ENCODE data around the gene ARHGAP27.
"Not testable (repeated sequence)": the region's sequence is repeated elsewhere in the genome, so short reads cannot be mapped to it uniquely, and the experiment has no call there.

Gene ARHGAP27

DNA sequence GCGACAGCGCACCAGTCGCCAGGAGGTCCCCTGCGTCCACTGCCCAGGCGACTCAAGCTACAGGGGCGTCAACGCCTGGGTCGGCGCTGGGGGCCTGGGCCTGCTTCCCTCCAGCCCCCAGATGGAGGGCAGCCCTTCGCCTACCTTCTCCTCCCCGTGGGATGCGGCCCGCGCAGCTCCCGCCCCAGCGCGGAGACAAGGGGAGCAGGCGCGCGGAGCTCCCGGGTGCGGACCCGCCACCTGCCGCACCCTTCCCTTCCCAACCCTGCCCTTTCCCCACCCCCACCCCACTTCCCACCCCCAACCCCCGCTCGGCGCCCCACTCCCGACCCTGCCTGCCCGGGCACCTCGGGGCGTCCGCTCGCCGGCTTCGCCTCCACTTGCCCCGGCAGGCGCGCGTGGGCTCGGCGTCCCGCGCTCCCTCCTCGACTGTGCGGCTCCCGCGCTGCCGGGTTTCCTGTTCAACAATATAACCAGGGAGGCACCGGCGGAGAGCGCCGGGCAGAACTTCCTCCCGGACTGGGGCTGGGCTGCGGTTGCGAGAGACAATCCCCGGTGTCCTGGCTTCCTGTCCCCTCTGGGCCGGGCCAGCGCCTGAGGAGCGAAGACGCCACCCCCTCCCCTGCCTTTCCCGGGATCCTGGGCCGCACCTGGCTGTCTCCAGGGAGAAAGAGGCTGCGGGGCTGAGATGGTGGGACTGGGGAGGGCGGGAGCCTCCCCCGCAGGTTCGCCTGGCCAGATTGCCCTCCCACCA lies at the start of gene ARHGAP27:
Gene ARHGAP27, minus strand, starts transcription at position 466 of the 754 bp plus-strand sequence. CDS start 2,591 bp downstream, outside the sequence.
- H3K4me1 ChIP-seq (ENCODE audit: insufficient read depth, insufficient read length) = peaks cover 20% of the 10 kb centered on the region
- DNase-seq (ENCODE audit: low read depth, low spot score) = no peak
- H3K4me3 ChIP-seq (ENCODE audit: insufficient read length, low read depth) = peak within 1 kb of the TSS; percentile 57
- H3K36me3 ChIP-seq (ENCODE audit: insufficient read depth, insufficient read length, low read length) = peaks cover 9% of the 10 kb centered on the region
- peak within 1 kb of the TSS; percentile 90 for H3K9ac ChIP-seq (ENCODE audit: insufficient read length, low read depth)
- no peak for TF ChIP-seq SUZ12 (IDR thresholded peaks at IDR 0.05; ENCODE audit: extremely low read depth, insufficient read depth, insufficient read length)
- peaks cover 59% of the 10 kb centered on the region for H3K27me3 ChIP-seq (ENCODE audit: insufficient read depth, insufficient read length)
- H3K9me3 ChIP-seq (ENCODE audit: insufficient read depth, low read length) = no peaks in the 10 kb centered on the region

- not testable (repeated sequence) for H3K9ac ChIP-seq (ENCODE audit: insufficient read length, low read depth); H3K27me3 ChIP-seq (ENCODE audit: insufficient read depth, insufficient read length); DNase-seq (ENCODE audit: low read depth, low spot score); H3K4me1 ChIP-seq (ENCODE audit: insufficient read depth, insufficient read length); H3K9me3 ChIP-seq (ENCODE audit: insufficient read depth, low read length); H3K4me3 ChIP-seq (ENCODE audit: insufficient read length, low read depth); H3K36me3 ChIP-seq (ENCODE audit: insufficient read depth, insufficient read length, low read length)
Measured at GRCh38 chr17:45482317-45482716, 49.6 kb upstream of the ARHGAP27 start.

DNA sequence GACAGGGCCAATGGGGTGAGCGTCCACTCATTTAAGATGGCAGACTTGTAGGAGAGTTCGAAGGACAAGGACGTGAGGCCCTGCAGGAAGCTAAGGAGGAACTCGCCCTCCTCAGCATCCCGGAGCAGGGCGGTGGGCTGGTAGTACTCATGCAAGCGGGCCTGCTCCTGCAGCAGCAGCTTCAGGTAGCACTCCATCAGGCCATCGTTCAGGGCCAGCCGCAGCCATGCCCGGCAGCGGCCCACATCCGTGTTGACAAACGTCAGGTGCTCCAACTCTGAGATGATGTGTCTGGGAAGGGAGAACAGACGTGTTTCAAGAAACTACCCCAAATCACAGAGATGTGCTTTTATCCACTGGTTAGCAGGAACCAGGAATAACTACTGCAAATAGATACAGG lies 42.8 kb upstream of the ARHGAP27 start:
- not testable (repeated sequence) for H3K9me3 ChIP-seq (ENCODE audit: insufficient read depth, low read length); H3K27me3 ChIP-seq (ENCODE audit: insufficient read depth, insufficient read length); H3K9ac ChIP-seq (ENCODE audit: insufficient read length, low read depth); H3K4me1 ChIP-seq (ENCODE audit: insufficient read depth, insufficient read length); H3K4me3 ChIP-seq (ENCODE audit: insufficient read length, low read depth); DNase-seq (ENCODE audit: low read depth, low spot score)
- H3K36me3 ChIP-seq (ENCODE audit: insufficient read depth, insufficient read length, low read length) = peaks cover 19% of the 10 kb centered on the region

DNA sequence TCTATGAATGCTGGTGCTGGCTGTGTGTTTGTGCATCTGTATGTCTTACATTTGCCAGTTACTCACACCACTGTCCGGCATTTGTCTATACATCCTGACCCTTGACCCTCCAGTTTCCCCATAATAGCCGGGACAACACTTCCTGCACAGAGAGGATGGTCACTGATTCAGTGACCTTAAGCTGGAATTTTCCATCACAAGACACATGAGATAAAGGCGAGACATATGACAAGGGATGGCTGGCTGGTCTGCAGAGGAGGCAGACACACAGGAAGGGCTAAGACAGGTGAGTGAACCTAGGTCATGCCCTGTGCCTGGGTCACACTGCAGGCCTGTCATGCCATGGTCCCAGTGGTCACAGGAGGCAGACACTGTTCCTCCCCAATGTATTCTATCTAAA lies 39.6 kb upstream of the ARHGAP27 start:
- not testable (repeated sequence) for H3K4me3 ChIP-seq (ENCODE audit: insufficient read length, low read depth); H3K9me3 ChIP-seq (ENCODE audit: insufficient read depth, low read length); H3K9ac ChIP-seq (ENCODE audit: insufficient read length, low read depth); DNase-seq (ENCODE audit: low read depth, low spot score); H3K27me3 ChIP-seq (ENCODE audit: insufficient read depth, insufficient read length); H3K4me1 ChIP-seq (ENCODE audit: insufficient read depth, insufficient read length)
- H3K36me3 ChIP-seq (ENCODE audit: insufficient read depth, insufficient read length, low read length) = peaks cover 18% of the 10 kb centered on the region

- DNase-seq (ENCODE audit: low read depth, low spot score); H3K4me1 ChIP-seq (ENCODE audit: insufficient read depth, insufficient read length): not testable (repeated sequence)
Measured at GRCh38 chr17:45469204-45469563, 36.5 kb upstream of the ARHGAP27 start.

DNA sequence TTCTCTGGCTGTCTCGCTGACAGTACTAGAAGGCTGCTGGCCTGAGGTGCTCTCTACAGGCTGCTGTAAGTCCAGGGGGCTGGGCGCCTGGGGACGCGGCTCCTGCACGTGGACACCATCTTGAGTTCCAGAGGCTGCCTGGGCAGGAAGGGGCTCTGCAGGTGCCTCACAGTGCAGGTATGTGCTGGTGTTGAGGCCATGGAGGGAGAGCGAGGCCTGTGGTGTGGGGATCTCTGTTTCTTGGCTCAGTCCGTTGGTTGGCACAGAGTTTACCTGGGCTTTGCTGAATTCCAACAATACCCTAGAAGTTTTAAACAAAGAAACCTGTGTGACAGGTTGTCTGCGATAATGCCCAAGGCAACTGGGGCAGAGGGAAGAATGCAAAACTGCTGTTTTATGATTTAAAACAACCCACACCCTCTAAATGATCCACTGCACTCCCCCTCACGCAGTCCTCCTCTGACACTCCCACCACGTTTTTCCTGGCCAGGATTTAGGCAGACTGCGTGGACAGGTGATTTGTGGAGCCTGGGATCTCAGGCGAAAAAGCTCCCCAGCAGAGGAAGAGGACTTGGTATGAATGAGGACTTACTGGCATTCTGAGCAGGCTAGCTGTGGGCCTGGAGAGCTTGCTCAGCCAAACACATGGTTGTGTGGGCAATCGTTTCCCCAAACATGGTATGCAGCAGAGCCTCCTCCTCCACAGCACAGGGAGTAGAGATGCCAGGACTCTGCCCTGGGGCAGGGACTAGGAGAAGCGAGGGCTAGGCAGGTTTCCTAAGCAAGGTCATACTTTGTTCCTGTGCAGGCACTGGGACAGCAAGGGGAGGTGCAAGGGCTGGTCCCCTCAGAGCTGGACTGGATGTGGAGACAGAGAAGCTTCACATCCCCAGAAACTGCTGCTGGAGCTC lies 35.9 kb upstream of the ARHGAP27 start:
- not testable (repeated sequence) for H3K4me1 ChIP-seq (ENCODE audit: insufficient read depth, insufficient read length); H3K9ac ChIP-seq (ENCODE audit: insufficient read length, low read depth); H3K9me3 ChIP-seq (ENCODE audit: insufficient read depth, low read length); DNase-seq (ENCODE audit: low read depth, low spot score); H3K27me3 ChIP-seq (ENCODE audit: insufficient read depth, insufficient read length); H3K4me3 ChIP-seq (ENCODE audit: insufficient read length, low read depth)
- H3K36me3 ChIP-seq (ENCODE audit: insufficient read depth, insufficient read length, low read length) = peaks cover 12% of the 10 kb centered on the region

More at GRCh38 chr17:45469204-45469563, 36.5 kb upstream of the ARHGAP27 start:
- not testable (repeated sequence) for H3K9ac ChIP-seq (ENCODE audit: insufficient read length, low read depth); H3K4me3 ChIP-seq (ENCODE audit: insufficient read length, low read depth); H3K9me3 ChIP-seq (ENCODE audit: insufficient read depth, low read length); H3K27me3 ChIP-seq (ENCODE audit: insufficient read depth, insufficient read length)
- peaks cover 12% of the 10 kb centered on the region for H3K36me3 ChIP-seq (ENCODE audit: insufficient read depth, insufficient read length, low read length)

DNA sequence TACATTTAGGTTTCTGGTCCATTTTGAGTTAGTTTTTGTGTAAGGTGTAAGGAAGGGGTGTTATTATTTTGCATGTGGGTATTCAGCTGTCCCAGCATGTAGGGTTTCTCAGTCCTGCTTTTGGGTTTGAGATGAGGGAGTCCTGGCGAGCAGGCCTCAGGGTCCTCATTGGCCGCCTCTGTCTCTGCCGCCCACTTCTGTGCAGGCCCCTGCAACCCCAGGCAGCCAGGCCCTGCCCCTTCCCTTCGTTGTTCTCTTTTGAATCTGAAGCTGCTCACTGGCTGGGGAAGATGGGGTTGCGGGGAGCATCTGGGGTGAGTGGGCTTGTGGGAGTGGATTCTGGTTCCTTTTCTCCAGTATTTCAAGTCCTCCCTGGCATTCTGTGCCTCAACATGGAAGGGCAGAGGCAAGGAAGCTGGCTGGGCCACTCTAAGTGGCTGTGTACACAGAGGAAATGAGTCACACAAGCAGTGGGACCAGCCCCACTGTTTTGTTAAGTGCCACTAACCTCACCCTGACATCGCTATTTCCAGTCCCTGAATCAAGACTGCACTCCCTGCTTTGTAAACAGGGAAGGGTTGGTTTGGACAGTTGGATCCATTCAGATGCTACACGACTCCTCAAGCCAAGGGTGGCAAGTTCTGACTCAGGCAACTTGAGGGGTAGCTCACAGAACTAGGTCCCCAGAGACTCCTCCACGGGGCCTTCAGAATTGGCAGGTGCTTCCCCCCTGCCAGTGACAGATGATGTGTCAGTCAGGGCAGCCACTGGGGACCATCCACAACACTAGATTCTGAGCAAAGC lies 29.1 kb upstream of the ARHGAP27 start:
- not testable (repeated sequence) for H3K27me3 ChIP-seq (ENCODE audit: insufficient read depth, insufficient read length); DNase-seq (ENCODE audit: low read depth, low spot score); H3K36me3 ChIP-seq (ENCODE audit: insufficient read depth, insufficient read length, low read length); H3K4me1 ChIP-seq (ENCODE audit: insufficient read depth, insufficient read length); H3K4me3 ChIP-seq (ENCODE audit: insufficient read length, low read depth); H3K9me3 ChIP-seq (ENCODE audit: insufficient read depth, low read length); H3K9ac ChIP-seq (ENCODE audit: insufficient read length, low read depth)

DNA sequence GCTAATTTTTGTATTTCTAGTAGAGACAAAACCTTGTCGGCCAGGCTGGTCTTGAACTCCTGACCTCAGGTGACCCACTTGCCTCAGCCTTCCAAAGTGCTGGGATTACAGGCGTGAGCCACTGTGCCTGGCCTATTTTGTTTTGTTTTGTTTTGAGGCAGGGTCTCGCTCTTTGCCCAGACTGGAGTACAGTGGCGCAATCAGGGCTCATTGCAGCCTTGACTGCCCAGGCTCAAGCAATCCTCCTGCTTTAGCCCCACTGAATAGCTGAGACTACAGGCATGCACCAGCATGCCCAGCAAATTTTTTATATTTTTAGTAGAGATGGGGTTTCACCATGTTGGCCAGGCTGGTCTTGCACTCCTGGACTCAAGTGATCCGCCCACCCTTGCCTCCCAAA lies 27.8 kb upstream of the ARHGAP27 start:
- not testable (repeated sequence) for H3K4me3 ChIP-seq (ENCODE audit: insufficient read length, low read depth); H3K27me3 ChIP-seq (ENCODE audit: insufficient read depth, insufficient read length); H3K9me3 ChIP-seq (ENCODE audit: insufficient read depth, low read length); H3K4me1 ChIP-seq (ENCODE audit: insufficient read depth, insufficient read length); DNase-seq (ENCODE audit: low read depth, low spot score); H3K9ac ChIP-seq (ENCODE audit: insufficient read length, low read depth); H3K36me3 ChIP-seq (ENCODE audit: insufficient read depth, insufficient read length, low read length)

DNA sequence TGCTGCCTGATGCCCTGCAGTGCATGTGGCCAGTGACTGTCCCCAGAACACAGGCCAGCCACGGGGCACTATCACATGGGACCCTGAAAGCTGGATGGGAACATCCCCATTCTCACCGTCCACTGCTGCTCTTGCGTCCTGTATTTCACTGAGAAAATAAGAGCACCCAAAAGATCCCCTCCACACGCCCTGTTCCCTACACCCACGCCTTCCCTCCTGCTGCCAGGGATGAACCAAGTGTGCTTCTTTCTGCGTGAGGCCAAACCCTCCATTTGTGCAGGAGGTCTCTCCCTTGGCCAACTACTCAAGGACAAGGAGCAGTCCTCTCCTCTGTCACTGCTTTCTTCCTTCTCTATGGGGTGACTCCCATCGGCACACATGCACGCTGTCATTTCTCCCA lies 21.7 kb upstream of the ARHGAP27 start:
- not testable (repeated sequence) for H3K4me3 ChIP-seq (ENCODE audit: insufficient read length, low read depth); H3K4me1 ChIP-seq (ENCODE audit: insufficient read depth, insufficient read length); H3K9ac ChIP-seq (ENCODE audit: insufficient read length, low read depth); H3K27me3 ChIP-seq (ENCODE audit: insufficient read depth, insufficient read length); H3K36me3 ChIP-seq (ENCODE audit: insufficient read depth, insufficient read length, low read length); H3K9me3 ChIP-seq (ENCODE audit: insufficient read depth, low read length); DNase-seq (ENCODE audit: low read depth, low spot score)

GRCh38 chr17:45453731-45454130 lies 21.1 kb upstream of the ARHGAP27 start:
- H3K27me3 ChIP-seq (ENCODE audit: insufficient read depth, insufficient read length); DNase-seq (ENCODE audit: low read depth, low spot score); H3K9me3 ChIP-seq (ENCODE audit: insufficient read depth, low read length); H3K36me3 ChIP-seq (ENCODE audit: insufficient read depth, insufficient read length, low read length); H3K4me3 ChIP-seq (ENCODE audit: insufficient read length, low read depth); H3K9ac ChIP-seq (ENCODE audit: insufficient read length, low read depth); H3K4me1 ChIP-seq (ENCODE audit: insufficient read depth, insufficient read length): not testable (repeated sequence)

- H3K27me3 ChIP-seq (ENCODE audit: insufficient read depth, insufficient read length); H3K9me3 ChIP-seq (ENCODE audit: insufficient read depth, low read length); H3K4me3 ChIP-seq (ENCODE audit: insufficient read length, low read depth); DNase-seq (ENCODE audit: low read depth, low spot score); H3K36me3 ChIP-seq (ENCODE audit: insufficient read depth, insufficient read length, low read length); H3K9ac ChIP-seq (ENCODE audit: insufficient read length, low read depth); H3K4me1 ChIP-seq (ENCODE audit: insufficient read depth, insufficient read length): not testable (repeated sequence)
Measured at GRCh38 chr17:45453225-45453534, 20.5 kb upstream of the ARHGAP27 start.
